ENCODE results near the gene AMOTL2. TPM values are rescaled to one million over a fixed set of nuclear protein-coding genes. Genes with fewer than 3 reads are reported as not detected.

Gene AMOTL2
- polyA plus RNA-seq, 1 donor, result 38.9 TPM

DNA sequence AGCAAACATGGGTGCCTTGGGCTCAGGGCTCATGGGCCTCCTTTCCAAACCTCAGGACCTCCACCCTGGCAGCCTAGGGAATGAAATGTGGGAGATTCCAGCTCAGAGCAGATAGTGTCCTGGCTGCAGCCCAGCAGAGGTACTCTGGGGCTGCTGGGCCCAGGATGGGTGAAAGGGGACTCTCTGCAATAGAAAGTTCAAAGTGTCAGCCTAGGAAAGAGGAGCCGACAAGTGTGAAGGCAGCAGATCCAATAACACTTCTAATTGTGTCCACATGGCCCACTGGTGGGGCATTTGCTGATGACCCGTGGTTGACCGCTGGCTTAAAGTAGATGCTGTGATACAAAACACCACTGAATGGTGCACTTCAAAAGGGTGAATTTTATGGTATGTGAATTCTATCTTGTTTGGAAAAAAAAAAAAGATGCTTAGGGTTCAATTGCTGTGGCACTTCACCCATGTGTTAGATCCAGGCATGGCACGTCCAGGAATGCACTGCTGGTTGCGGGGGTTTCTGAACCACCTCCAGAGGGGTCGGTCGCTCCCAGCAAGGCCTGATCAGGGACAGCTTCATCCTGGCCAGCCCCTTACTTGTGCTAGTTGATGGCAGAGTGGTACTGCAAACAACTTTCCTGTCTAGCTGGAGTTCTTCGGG is 20.9 kb downstream of the AMOTL2 start:
- DNase-seq (ENCODE audit: low read depth), result no peak

DNA sequence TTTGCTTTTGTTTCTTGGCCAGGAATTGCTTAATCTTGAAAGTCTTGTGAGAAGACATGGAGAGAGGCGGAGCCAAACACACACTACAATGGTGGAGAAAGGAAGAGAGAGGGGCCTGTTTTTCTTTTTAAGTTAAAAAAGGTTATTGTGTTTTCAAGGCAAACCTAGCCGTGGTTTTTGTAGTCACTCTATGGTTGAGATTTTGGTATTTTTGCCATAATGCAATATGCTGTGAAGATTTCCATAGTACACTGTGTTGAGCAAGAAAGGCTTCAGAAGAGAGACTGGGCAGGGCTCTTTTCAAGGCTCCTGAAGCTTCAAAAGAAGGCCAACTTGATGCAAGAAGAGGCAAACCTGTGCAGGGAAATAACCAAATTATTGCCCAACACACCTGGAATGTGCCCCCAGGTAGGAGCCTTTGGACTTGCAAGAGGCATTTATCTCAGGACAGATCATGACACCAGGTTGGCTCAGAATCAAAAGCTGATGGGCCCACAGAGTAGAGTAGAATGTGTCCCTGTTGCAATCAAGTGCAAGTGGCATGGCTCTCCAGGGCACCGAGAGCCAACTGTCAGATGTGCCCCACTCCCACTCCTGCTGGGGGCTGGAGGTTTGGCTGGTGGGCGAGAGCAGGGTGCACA is 22.1 kb downstream of the AMOTL2 start:
- DNase-seq (ENCODE audit: low read depth), result no peak

DNA sequence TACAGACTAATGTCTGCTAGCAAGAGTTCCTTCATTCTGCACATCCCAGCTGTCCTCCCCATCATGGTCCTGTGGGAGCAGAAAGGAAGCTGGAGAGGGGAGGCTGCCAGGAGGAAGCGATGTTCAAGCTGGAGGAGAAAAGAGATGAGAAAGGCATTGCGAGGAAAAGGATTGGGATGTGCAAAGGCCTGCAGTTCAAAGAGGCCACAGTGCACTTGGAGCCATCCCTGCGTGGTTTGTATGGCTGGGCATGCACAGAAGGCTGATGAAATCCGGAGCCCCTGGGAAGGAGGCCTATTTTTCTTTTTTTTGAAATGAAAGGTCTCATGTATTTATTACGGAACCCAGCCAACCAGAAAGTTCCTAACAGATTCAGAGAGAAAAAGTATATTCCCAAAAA is 22.8 kb downstream of the AMOTL2 start:
- DNase-seq (ENCODE audit: low read depth), result no peak

DNA sequence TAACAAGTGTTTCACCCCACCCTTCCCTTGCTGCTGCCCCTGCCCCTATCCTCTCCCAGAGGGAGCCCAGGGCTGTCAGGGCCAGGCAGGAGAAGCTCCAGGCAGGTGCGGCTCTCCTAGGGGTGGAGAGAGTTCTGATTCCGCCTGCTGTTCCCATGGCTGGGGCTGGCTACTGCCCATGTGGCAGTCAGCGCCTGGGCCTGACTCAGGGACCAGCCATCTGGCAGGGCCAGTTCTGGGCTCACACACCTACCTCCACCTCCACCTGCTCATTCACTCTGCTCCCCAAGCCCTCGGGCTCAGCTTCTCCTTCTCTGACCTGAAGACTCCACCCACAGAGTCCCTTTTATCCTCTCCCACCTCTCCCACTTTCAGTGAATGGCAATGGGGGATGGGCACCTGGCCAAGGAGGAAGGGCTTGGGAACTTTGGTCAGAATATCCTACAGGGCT is 23.4 kb downstream of the AMOTL2 start:
- DNase-seq (ENCODE audit: low read depth), result no peak

DNA sequence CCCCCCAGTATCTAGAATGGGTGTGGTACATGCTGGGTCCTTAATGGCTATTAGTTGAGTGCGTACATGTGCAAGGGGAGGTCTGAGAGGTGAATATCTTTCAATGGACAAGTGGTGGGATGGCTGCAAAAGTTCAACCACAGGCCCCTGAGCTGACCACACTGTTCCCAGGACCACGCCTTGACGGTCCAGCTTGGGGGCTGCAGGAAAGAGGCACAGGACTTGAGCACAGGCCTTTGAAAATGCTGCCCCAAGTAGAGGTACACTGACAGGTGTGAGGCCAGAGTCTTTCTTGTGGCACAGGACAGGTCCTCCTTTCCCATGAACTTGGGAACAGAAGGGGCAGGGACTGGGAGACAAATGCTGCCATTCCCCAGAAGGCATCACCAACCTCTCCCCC is 24.0 kb downstream of the AMOTL2 start:
- no peak for DNase-seq (ENCODE audit: low read depth)

DNA sequence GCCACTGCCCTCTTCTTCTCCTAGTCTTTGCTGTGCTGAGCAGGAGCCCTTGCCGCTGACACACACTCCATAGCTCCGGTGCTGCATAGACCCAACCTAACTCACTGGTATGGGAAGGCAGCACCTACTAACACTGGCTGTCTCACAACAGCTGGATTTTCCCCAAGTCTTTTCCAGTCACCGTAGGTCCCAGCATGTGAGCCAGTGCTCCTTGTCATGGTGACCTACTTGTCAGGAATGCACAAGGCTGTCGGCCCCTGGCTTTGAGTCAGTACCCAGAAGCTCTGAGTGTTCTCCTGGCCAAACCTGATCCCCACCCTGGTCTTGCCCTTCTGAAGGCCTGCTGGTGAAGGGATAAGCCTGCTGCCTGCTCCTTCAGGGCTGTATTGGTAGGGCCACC is 25.7 kb downstream of the AMOTL2 start:
- no peak for DNase-seq (ENCODE audit: low read depth)

DNA sequence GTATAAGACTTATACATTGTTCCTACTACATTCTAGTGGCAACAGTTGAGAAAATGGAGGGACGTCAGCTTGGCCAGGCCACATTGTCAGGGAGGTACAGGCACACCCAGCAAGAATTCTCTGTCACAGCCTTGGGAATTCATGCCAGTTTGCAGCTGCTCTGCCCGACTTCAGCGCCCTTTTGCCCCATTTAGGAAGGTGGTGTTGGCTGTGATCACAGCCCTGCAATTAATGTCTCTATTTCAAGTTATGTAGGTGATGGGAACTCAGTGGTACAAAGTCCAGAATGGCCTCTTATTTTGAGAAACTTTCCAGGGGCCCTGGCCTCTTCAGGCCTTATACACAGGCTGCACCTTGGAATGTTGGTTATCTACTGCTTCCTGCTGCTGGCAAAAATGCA is 26.7 kb downstream of the AMOTL2 start:
- DNase-seq (ENCODE audit: low read depth), result no peak

DNA sequence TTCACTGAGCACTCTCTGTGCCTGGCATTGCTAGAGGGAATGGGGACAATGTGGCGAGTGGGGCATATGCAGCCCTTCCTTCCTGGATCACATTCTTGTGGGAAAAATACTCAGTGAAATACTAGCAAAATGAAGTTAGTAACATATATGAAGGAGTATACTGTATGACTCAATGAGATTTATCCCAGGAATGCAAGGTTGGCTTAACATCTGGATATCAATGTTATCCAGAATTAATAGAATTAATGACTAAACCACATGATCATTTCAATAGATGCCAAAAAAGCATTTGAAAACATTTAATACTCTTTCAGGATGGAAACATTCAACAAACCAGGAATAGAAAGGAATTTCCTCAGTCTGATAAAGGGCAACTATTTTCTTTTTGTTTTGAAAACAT is 27.5 kb downstream of the AMOTL2 start:
- DNase-seq (ENCODE audit: low read depth), result no peak

DNA sequence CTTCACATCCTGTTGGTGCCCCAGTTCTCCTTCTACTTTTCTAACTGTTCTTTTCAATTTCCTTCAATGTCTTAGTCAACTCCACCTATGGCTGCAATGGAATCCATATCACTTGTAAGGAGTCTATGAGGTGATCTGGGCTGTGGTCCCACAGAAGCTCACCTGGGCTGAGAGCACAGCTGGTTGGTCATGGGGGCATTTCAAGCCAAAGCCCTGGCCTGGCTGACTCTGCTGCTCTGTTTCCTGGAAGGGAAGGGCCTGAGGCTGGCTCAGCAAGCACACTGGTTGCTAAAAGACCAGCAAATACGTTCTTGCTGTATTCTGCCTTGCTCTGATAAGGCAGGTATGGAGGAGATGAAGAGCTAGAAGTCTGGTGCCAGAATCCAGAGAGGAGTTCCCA is 29.0 kb downstream of the AMOTL2 start:
- no peak for DNase-seq (ENCODE audit: low read depth)

DNA sequence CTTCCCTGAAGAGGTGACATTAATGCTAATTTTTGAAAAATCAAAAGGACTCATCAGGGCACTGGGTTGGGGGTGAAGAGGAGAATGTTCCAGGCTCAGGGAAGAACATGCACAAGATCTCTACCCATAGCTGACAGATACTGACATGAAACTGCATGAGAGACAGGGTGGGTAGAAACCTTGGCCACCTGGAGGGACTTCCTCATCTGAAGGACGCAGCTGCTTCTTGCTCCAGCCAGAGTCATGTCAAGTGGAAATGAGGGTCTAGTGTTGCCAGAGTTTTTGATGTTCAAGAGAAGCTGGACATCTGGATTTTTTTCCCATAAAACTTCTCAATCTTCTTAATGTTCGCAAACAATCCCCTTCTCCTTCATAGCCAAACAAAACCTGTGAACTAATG is 29.7 kb downstream of the AMOTL2 start:
- no peak for DNase-seq (ENCODE audit: low read depth)

DNA sequence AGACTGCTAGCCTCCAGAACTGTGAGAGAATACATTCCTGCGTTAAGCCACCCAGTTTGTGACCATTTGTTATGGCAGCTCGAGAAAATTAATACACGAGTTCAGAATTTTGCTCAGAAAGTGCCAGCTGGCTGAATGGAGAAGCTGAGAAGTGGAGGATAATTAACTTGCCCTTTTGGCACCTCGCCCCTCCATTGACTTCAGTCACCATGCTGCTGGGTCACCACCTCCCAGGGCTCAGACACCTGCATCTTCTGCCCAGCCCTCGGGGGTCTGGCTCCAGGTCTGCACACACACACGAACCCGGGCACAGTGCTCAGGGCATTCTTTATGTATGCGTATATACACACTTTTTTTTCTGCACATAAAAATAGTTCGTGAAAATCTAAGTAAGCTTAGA is 32.0 kb downstream of the AMOTL2 start:
- DNase-seq (ENCODE audit: low read depth), result no peak

DNA sequence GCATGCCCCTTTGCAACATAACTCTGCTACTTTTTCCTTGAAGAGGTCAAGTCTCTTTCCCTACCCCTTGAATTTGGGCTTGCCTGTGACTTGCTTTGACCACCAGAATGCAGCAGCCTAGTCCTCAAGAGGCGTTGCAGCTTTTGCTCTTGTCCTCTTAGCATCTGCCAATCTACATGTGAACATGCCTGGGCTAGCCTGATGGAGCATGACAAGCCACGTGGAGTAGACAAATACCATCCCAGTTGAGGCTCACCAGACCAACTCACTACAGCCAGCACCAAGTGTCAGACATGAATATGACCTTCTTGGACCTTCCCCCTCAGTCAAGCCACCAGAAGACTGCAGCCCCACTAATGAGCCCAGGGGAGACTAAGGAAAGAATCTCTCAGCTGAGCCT is 32.9 kb downstream of the AMOTL2 start:
- no peak for DNase-seq (ENCODE audit: low read depth)

DNA sequence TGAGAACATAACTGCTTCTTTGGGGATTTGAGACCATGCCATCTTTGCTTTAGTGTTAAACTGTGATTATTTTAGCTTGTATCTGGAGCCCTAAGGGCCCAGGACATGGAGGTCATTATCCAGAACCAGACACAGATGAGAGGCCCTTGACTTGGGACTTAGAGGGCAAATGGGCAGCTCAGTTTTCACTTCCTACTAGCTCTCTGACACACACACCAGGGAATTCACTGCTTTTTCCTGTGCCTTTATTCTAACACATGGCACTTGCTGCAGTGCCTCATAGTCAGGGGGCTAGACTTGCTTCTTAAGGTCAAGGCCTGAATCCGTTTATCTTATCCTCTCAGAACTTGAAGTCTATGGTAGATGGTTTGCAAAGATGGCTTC is 33.3 kb downstream of the AMOTL2 start:
- DNase-seq (ENCODE audit: low read depth), result no peak

DNA sequence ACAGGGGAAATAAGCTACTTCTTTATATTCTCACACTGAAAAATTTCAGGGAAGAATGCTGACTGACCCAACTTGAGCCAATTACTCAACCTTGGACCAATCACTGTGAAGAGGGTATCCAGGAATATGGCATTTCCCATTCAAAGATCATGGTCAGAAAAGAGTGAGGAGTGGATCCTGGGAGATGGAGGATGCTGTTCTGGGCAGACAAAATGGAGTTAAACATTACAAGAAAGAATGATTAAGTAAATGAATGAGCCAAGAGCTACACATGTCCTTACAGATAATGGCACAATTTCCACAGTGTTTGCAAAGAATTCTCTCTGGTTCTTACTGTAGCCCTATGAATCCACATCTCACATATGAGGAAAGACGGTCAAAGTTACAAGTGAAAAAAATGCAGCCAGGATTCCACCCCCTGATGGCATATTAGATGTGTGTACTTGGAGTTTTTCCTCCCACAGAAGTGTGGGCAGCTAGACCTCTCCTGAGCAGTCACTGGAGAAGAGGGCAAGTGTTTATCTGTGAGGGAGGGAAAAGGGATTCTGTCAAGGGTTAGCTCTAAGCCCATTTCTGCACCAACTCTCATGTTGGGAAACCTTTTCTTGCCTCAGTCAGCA is 33.8 kb downstream of the AMOTL2 start:
- DNase-seq (ENCODE audit: low read depth), result no peak

DNA sequence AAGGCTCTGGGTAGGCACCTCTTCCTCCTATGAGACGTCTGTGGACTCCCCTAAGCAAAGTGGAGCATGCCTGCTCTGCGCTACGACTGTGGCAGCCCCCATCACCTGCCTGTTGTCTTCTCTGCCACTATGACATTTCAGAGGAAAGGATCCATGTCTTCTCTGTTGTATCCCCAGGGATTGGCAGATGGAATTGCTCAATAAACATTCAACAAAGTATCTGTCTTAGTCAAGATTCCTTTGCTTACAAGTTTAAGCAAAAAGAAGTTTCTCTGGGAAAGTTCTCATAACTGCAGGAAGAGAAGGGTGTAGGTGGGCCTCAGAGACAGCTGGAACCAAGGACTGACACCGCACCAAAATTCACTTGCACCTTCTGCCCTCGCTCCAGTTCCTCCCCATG is 34.3 kb downstream of the AMOTL2 start:
- DNase-seq (ENCODE audit: low read depth), result no peak

DNA sequence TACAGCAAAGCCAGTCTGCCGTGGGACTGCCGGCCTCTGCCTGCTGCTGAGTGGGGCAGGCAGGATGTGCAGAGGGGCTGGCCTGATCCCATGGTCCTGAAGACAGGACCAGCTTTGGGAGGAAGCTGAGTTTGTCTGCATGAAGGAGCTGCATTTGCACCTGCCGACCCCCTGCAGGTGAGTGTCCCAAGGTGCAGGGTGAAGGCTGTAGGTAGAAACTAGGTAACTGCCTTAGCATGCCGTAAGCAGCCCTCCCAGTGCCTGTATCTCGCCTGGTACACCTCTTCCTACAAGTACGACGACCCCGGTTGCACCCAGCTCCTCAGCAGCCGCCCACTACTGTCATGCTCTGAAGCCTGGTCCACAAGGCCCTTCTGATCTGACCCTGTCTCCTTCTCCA is 34.9 kb downstream of the AMOTL2 start:
- no peak for DNase-seq (ENCODE audit: low read depth)

DNA sequence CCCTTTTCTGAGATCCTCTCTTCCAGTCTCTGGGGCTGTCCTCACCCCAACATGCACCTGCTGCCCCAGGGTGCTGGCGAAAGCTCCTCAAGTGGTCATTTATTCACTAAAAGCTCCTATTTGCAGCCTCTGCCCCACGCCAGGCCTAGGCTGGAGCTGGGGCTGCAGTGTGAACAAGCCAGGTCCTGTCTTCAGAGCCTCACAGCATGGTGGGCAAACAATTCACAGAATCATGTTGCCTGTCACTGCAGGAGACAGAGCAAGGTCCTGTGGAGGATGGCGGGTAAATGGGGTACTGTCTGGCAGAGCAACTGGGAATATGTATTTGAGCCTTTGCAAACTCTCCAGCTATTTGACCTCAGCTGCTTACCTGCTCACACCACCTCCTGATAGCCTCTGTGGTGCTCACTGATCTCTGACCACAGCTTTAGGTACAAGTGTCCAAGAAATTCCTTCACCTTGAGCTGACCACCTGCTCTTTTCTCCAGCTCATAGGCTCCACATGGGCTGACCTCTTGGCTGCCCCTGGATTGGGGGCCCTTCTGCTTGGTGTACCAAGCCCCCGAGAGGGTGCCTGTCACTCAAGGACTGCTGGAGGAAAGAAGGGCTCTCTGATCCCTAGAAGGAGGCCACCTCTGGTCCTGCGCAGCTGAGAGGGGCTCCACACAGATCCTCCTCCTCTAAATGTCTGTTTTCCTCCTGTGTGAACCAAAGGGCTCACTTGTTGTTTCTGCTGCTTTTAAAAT is 35.6 kb downstream of the AMOTL2 start:
- no peak for DNase-seq (ENCODE audit: low read depth)

DNA sequence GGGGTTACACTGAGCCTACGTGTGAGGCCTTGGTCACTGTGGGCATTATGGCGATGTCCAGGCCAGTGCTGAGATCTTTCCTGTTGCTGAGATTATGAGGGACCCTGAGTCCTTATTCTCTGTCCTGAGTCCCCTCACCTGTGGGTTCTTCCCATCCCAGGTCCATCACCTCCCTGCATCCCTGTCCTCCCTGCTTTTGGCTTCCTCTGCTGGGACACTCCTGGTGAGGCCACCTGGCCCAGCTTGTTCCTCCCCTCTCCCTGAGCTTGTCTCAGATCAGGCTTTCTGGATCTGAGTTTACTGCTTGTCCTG is 36.1 kb downstream of the AMOTL2 start:
- DNase-seq (ENCODE audit: low read depth), result no peak

DNA sequence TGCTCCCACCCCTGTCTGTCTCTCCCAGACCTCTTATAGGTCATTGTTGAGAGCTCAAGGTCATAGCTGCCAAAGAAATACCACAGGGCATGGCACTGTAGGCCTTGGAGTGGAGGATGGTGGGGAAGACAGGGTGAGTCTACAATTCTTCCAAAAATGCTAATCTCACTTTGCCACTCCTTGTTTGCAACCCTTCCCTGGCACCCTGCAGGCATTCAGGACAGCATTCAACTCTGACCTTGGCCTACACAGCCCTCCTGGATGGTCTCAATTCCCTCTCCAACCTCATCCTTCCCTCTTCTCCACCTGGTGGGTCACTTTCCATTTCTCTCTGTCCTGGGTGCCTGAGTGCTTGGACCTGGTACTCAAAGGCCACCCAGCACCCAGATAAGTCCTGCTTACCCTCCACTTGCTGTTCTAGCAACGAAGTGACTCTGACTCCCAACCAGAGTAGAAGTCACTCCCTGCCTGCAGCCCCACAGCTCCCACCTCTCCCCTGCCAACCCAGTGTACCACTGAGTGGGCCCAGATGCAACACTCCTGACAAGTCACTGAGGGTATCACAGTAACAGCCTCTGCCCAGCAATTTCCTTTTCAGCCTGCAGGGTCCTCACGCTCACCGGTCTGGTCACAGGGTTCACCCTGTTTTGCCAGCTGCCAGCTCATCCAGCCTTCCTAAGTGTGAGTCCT is 36.6 kb downstream of the AMOTL2 start:
- DNase-seq (ENCODE audit: low read depth), result no peak

DNA sequence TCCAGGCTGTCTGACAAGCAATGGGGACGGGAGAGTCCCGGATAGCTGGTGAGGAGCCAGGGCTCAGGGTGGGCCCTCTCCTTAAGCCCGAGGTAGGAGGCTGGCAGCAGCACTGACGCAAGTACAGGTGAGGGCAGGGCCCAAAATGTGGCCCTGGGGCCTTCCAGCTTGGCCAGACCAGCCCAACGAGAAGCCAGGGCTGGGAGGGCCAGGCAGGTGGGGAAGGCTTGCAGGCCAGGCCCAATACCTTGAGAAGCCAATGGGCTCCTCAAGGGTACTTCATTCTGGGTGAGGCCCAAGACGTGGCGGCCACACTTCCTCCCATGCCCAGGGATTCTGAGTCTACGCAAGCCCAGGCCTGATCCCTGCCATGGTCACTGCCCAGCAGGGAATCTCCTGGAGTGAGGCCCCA is 37.2 kb downstream of the AMOTL2 start:
- no peak for DNase-seq (ENCODE audit: low read depth)

DNA sequence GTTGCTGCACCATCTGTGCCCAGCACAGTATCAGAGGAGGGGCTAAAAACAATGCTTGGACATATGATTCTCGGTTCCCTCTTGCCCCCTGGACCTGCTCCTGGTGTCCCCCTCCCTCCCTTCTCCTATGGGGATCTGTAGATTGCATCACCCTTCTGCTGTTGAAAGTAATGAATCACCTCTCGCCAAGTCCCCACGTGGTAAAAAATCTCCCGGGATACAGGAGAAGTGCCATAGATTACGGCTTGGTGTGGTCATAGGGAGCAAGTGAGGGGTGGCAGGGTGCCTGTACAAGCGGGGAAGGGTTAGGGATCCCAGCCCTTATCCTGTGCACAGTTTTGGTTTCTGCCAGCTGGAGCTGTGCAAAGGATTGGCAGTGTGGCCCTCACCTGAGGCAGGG is 37.7 kb downstream of the AMOTL2 start:
- DNase-seq (ENCODE audit: low read depth), result no peak

DNA sequence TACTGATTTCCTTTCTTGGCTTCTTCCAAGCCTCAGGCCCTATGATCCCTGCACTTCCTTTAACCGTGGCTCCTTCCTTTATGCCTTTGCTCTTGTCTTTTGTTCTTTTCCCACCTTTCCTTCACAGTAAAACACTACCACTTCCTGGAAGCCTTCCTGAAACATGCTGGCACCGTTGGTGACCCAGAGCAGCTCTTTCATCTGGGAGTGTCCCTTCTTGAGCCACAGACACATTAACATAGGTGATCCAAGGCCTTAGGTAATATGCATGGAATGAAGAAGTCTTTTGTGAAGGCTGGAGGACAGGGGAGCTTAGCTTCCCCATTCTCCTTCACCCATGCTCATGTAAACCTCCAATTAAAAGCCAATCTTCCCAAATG is 39.4 kb downstream of the AMOTL2 start:
- DNase-seq (ENCODE audit: low read depth), result no peak
